GM18519 (cell line): ENCODE measurements around the gene CSTF2.

Experiments used
- ATAC-seq: cut with Tn5 transposase; IDR thresholded peaks from one replicate; pipeline ENCODE4 v1.9.1; 2021; ENCODE audit warnings: mild to moderate bottlenecking, moderate library complexity; ENCODE audit not compliant: unreplicated experiment, low FRiP score

CSTF2 gene

GRCh38 chrX:100870527-100870926 lies 50.3 kb downstream of the CSTF2 start:
- no peak for ATAC-seq

- ATAC-seq, result no peak
Measured at GRCh38 chrX:100871594-100872560, 51.7 kb downstream of the CSTF2 start.

- ATAC-seq, result no peak
Measured at GRCh38 chrX:100874325-100874724, 54.1 kb downstream of the CSTF2 start, which contains the start of gene NOX1. Gene NOX1, minus strand, starts transcription at chrX:100874359. Its CDS starts 220 bp downstream, at chrX:100874139.

DNA sequence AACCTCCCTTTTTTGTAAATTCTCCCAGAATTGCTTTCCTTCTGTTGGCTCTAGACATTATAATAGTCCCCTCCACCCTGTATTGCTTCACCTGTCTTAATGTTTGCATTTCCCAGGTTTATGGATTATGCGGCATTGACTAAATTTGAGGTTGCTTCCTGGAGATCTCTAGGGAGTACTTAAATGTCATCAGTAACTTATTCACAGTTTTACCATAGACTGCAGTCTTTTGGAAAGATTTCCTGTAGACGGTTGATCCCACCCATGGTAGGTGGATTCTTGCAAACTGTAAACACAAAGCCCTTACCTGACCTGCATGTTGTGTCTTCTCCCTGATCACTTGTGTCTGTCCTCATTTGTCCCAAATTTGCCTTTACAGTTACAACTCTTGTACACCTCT lies 60.2 kb downstream of the CSTF2 start:
- ATAC-seq, result no peak

DNA sequence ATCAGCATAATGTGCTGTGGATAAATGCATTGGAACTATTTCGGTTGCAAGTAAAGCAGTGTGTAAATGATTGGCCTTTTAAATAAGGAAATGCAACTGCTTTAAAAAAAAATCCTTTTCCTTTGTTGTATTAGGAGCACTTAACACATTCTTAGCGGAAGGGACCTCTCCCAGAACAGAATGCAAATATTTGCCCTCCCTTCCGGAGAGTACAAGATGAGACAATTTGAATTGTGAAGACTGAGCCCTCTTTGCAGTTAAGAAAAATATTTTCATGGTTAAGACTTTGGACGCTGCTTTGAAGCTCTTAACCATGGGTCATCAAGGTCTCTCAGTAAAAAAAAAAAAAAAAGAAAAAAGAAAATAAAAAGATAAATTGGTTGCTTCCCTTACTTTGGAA lies 63.5 kb downstream of the CSTF2 start:
- no peak for ATAC-seq
